A673 (cell line): ENCODE measurements around the gene SLC25A19. TPM values are rescaled to one million over a fixed set of nuclear protein-coding genes. Genes with fewer than 3 reads are reported as not detected.

Source experiments
- BruUV-seq: library from RNA; stranded (reverse); fragments of 400-500 nt; replicated peaks from 2 replicates; lab custom pipeline; 2021; lab: Mats Ljungman, UMichigan
- CTCF ChIA-PET: fragments of 300-600 bp; sonication (Branson Sonifier 250); formaldehyde crosslinking; loops from one replicate; lab custom pipeline; 2022; ENCODE audit warnings: antibody characterized with exemption; lab: Charles Lee
- POLR2A ChIA-PET: fragments of 300-600 bp; sonication (Branson Sonifier 250); formaldehyde crosslinking; loops from one replicate; lab custom pipeline; 2022; ENCODE audit warnings: antibody characterized with exemption; ENCODE audit not compliant: low non-redundant PET; lab: Charles Lee
- DNase-seq: peaks from one replicate; pipeline ENCODE4 v3.0.0-alpha.2; 2015; ENCODE audit warnings: low spot score
- H3K27ac ChIP-seq: fragments of 200-600 bp; sonication (generic); 2 replicates; pipeline ENCODE4 v1.5.1; 2016; ENCODE audit warnings: mixed run types, low read depth, mild to moderate bottlenecking, mixed read lengths, antibody characterized with exemption, low read length; ENCODE audit not compliant: poor library complexity, severe bottlenecking
- H3K27me3 ChIP-seq: fragments of 200-600 bp; sonication (generic); replicated peaks from 2 replicates; pipeline ENCODE4 v1.6.1; 2017; ENCODE audit warnings: mixed run types, low read depth, mild to moderate bottlenecking, mixed read lengths, antibody characterized with exemption, low read length; ENCODE audit not compliant: insufficient read depth, poor library complexity
- H3K36me3 ChIP-seq: fragments of 200-600 bp; sonication (generic); 2 replicates; pipeline ENCODE4 v1.6.1; 2016; ENCODE audit warnings: mixed run types, mild to moderate bottlenecking, mixed read lengths, antibody characterized with exemption, low read length; ENCODE audit not compliant: insufficient read depth, poor library complexity, severe bottlenecking
- H3K4me1 ChIP-seq: fragments of 200-600 bp; sonication (generic); 2 replicates; pipeline ENCODE4 v1.6.1; 2017; ENCODE audit warnings: mixed run types, mild to moderate bottlenecking, mixed read lengths, antibody characterized with exemption, low read length; ENCODE audit not compliant: insufficient read depth, poor library complexity, severe bottlenecking
- H3K4me3 ChIP-seq: fragments of 200-600 bp; sonication (generic); 2 replicates; pipeline ENCODE4 v1.5.1; 2016; ENCODE audit warnings: low read depth, mixed run types, mild to moderate bottlenecking, mixed read lengths, low read length; ENCODE audit not compliant: poor library complexity, severe bottlenecking
- H3K9me3 ChIP-seq: fragments of 200-600 bp; sonication (generic); 2 replicates; pipeline ENCODE4 v1.6.1; 2016; ENCODE audit warnings: mixed run types, low read depth, mild to moderate bottlenecking, mixed read lengths, antibody characterized with exemption, low read length; ENCODE audit not compliant: poor library complexity, severe bottlenecking
- CTCF ChIP-seq: fragments of 300-800, 200-600 bp; sonication (generic); conservative IDR thresholded peaks from 2 replicates; pipeline ENCODE4 v1.5.1; 2017; ENCODE audit warnings: low read depth, mild to moderate bottlenecking, antibody characterized with exemption, low read length, moderate library complexity, mixed read lengths
- EZH2 ChIP-seq: fragments of 200-600 bp; sonication (generic); IDR thresholded peaks from 2 replicates; pipeline ENCODE4 v1.6.1; 2017; ENCODE audit warnings: borderline replicate concordance, low read depth, mild to moderate bottlenecking, mixed read lengths, antibody characterized with exemption, low read length; ENCODE audit not compliant: poor library complexity, severe bottlenecking
- intact Hi-C: fragments of 100-400 bp; cut with micrococcal nuclease; formaldehyde crosslinking; loops from one replicate; pipeline ENCODE4 v1.10.0; 2022; ENCODE audit not compliant: unreplicated experiment
- total RNA-seq: library from RNA; stranded (reverse); gene quantifications from 2 replicates; pipeline ENCODE4 v1.2.3, GENCODE V29; 2021

Gene SLC25A19
- total RNA-seq, 1 experiment from 2014 or later, result 45.0 TPM

DNA sequence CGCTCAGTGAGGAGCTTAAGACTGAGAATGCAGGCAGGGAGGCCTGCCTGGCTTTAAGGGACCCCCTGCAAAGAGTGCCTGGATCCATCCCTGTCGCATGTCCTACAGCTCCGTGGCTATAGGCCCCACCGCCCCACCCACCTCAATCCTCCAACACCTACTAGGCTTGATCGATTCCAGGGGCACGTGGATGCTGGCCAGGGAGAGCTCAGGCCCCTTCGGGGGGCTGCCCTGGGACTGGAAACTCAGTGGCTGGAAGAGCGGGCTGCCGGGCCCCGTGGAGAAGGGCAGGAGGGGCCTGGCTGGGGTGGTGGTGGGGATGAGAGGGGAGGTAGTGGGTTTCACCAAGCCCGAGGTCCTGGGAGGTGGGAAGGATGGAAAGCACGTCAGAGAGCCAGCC lies 50.0 kb downstream of the SLC25A19 start:
- intact Hi-C loops, result no loop called here
- no peak for DNase-seq
- H3K36me3 ChIP-seq, result peaks cover 95% of the 10 kb centered on the region
- H3K27me3 ChIP-seq, result no peaks in the 10 kb centered on the region
- H3K4me3 ChIP-seq, result no peak overlapping the region
- CTCF ChIA-PET, result interaction anchor here (0.5 to 1.8 kb wide), 3 partner anchors 125 to 179 kb away, joined by 3 to 6 read pairs (median 3); no protein-coding TSS in a partner anchor
- no peak for TF ChIP-seq CTCF
- TF ChIP-seq EZH2, result no peak
- peaks cover 6% of the 10 kb centered on the region for H3K4me1 ChIP-seq
- no TSS peak for BruUV-seq
- no peak overlapping the region for H3K27ac ChIP-seq
- no peaks in the 10 kb centered on the region for H3K9me3 ChIP-seq
- POLR2A ChIA-PET, result interaction anchor here (0.7 kb wide), 1 partner anchor 18 kb away, joined by 6 read pairs; no protein-coding TSS in a partner anchor

- peaks cover 6% of the 10 kb centered on the region for H3K4me1 ChIP-seq
- TF ChIP-seq CTCF (peak; percentile 92), EZH2 (no peak)
- POLR2A ChIA-PET, result interaction anchor here (0.7 kb wide), 1 partner anchor 18 kb away, joined by 6 read pairs; no protein-coding TSS in a partner anchor
- no TSS peak for BruUV-seq
- intact Hi-C loops, result no loop called here
- CTCF ChIA-PET, result interaction anchor here (1.8 kb wide), 1 partner anchor 125 kb away, joined by 6 read pairs; no protein-coding TSS in a partner anchor
- H3K36me3 ChIP-seq, result peaks cover 91% of the 10 kb centered on the region
- no peaks in the 10 kb centered on the region for H3K27me3 ChIP-seq
- no peaks in the 10 kb centered on the region for H3K9me3 ChIP-seq
- peak; percentile 80 for DNase-seq
- no peak overlapping the region for H3K27ac ChIP-seq
- no peak overlapping the region for H3K4me3 ChIP-seq
Observed at GRCh38 chr17:75238684-75239191, 50.5 kb downstream of the SLC25A19 start.

DNA sequence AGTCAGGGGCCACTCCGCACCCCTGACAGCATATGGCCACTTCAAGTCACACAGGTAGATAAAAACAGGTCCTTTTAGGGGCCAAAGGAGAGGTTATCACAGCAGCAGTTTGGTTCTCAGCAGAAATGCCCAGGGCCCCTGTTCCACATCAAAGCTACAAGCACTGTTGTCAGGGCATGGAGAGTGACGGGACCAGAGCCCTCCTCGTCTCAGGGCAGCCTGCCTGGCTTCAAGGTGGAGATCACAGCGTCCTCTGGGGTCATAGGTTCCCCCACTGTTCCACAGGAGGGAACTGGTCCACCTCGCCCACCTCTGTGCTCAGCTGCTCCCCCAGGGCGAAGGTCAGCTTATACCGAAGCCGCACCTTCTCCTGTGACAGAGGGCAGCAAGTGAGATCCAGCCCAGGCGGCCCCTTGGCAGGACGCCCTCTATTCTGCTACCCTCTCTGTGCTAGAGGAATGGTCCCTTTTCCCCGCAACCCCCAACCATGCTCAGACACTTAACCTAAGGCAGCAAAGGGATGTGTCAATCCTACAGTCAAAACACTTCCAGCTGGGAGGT lies 51.1 kb downstream of the SLC25A19 start:
- Histone ChIP-seq H3K4me1 (peaks cover 6% of the 10 kb centered on the region), H3K9me3 (no peaks in the 10 kb centered on the region), H3K27ac (no peak overlapping the region), H3K27me3 (no peaks in the 10 kb centered on the region), H3K4me3 (no peak overlapping the region), H3K36me3 (peaks cover 88% of the 10 kb centered on the region)
- intact Hi-C loops, result no loop called here
- TF ChIP-seq EZH2 (no peak), CTCF (no peak)
- ChIA-PET CTCF (interaction anchor here (1.8 kb wide), 1 partner anchor 124 kb away, joined by 6 read pairs; no protein-coding TSS in a partner anchor), POLR2A (no interaction called here)
- BruUV-seq, result no TSS peak
- no peak for DNase-seq
